ENCODE measurements around the gene C12orf43. TPM values are rescaled to one million over a fixed set of nuclear protein-coding genes. Genes with fewer than 3 reads are reported as not detected.

Gene C12orf43
- total RNA-seq, 1 experiment from 2014 or later: 25.7 TPM

DNA sequence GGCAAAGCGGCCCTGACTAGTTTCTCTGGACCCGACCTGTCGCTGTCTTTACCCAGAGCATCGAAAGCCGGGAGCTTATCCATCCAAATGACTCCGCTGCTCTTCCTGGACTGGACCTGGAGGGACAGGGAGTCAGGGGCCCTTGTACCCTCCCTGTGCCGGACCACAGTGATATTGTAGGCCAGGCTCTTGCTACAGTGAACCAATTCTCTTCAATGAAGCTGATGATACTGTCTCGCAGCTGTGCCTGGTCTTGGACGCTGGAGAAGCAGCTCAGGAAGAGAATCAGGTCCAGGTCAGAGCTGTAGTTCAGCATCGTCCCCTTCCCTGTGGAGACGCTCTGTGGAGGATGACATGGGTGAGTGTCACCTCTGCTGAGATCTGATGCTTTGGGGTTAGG, 37.4 kb upstream of the C12orf43 start:
- H3K79me1 ChIP-seq (ENCODE audit: insufficient read depth, low read depth, low read length, poor library complexity, severe bottlenecking): no peaks in the 10 kb centered on the region
- no peak overlapping the region for H3K4me3 Mint-ChIP-seq
- H3K4me1 Mint-ChIP-seq: no peaks in the 10 kb centered on the region
- no peaks in the 10 kb centered on the region for H4K20me1 ChIP-seq (ENCODE audit: control insufficient read depth, insufficient read depth, insufficient read length)
- H2AFZ ChIP-seq (ENCODE audit: low read length): no peak overlapping the region
- no peak overlapping the region for H4K8ac ChIP-seq (replicated peaks; ENCODE audit: insufficient read length, low read depth, low read length)
- H2BK20ac ChIP-seq (ENCODE audit: low read depth, low read length, poor library complexity, severe bottlenecking): no peak overlapping the region
- DNase-seq: peak; percentile 22
- H3T11ph ChIP-seq (ENCODE audit: low read length): no peak overlapping the region
- H3K9me3 Mint-ChIP-seq: no peaks in the 10 kb centered on the region
- no peak overlapping the region for H3K23ac ChIP-seq (ENCODE audit: insufficient read length, low read depth, low read length)
- no peaks in the 10 kb centered on the region for H3K23me2 ChIP-seq (ENCODE audit: insufficient read length, low read depth, low read length, poor library complexity, severe bottlenecking)
- no peak overlapping the region for H4K5ac ChIP-seq (ENCODE audit: insufficient read length, low read depth, low read length)
- TF ChIP-seq, protein P1, sequence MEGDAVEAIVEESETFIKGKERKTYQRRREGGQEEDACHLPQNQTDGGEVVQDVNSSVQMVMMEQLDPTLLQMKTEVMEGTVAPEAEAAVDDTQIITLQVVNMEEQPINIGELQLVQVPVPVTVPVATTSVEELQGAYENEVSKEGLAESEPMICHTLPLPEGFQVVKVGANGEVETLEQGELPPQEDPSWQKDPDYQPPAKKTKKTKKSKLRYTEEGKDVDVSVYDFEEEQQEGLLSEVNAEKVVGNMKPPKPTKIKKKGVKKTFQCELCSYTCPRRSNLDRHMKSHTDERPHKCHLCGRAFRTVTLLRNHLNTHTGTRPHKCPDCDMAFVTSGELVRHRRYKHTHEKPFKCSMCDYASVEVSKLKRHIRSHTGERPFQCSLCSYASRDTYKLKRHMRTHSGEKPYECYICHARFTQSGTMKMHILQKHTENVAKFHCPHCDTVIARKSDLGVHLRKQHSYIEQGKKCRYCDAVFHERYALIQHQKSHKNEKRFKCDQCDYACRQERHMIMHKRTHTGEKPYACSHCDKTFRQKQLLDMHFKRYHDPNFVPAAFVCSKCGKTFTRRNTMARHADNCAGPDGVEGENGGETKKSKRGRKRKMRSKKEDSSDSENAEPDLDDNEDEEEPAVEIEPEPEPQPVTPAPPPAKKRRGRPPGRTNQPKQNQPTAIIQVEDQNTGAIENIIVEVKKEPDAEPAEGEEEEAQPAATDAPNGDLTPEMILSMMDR (conservative IDR thresholded peaks at IDR 0.05): no peak
- no peaks in the 10 kb centered on the region for H3K79me2 ChIP-seq (ENCODE audit: insufficient read depth, low read length)
- H3K36me3 Mint-ChIP-seq (ENCODE audit: insufficient read depth in 1 of 3, low read depth in 3 of 3): no peaks in the 10 kb centered on the region
- H3K56ac ChIP-seq (ENCODE audit: insufficient read length, low read depth, low read length): no peak overlapping the region
- no peak overlapping the region for H3K9ac ChIP-seq (ENCODE audit: extremely low read depth, insufficient read length, low read length)
- whole genome bisulfite sequencing (ENCODE audit: extremely low coverage, insufficient read length, low lambda C conversion rate): no CpG with 5 or more reads among the region's 11 CpGs
- H3K9me3 ChIP-seq (ENCODE audit: control insufficient read depth, low read depth, low read length): no peaks in the 10 kb centered on the region
- H3K4me1 ChIP-seq (ENCODE audit: insufficient read depth, low read length): no peaks in the 10 kb centered on the region
- no peaks in the 10 kb centered on the region; the same call in 1 of the 2 replicates for H3K27me3 Mint-ChIP-seq (ENCODE audit: low read depth)
- H3K14ac ChIP-seq (ENCODE audit: insufficient read depth, low read length): no peak overlapping the region
- H3K18ac ChIP-seq (ENCODE audit: insufficient read length, low read depth, low read length): no peak overlapping the region
- H3K27ac ChIP-seq (ENCODE audit: insufficient read length, low read depth, low read length): no peak overlapping the region
- no peak overlapping the region for H2BK12ac ChIP-seq (ENCODE audit: insufficient read length, low read depth, low read length)
- H3K4ac ChIP-seq (ENCODE audit: low read depth, low read length): no peak overlapping the region
- H3K4me2 ChIP-seq (ENCODE audit: insufficient read depth, insufficient read length, low read length): no peak overlapping the region
- H3K27ac Mint-ChIP-seq: no peak overlapping the region
- no peak overlapping the region for H2BK120ac ChIP-seq (ENCODE audit: low read depth, low read length, poor library complexity, severe bottlenecking)
- H4K91ac ChIP-seq (ENCODE audit: insufficient read length, low read depth, low read length): no peak overlapping the region
- no peaks in the 10 kb centered on the region for H3K27me3 ChIP-seq (ENCODE audit: insufficient read depth, low read length)
- H2BK15ac ChIP-seq (ENCODE audit: low read depth, low read length): no peak overlapping the region
- no peak overlapping the region for H2AK5ac ChIP-seq (ENCODE audit: insufficient read length, low read length)
- H2BK5ac ChIP-seq (ENCODE audit: insufficient read length, low read length): no peak overlapping the region
